Frontal cortex (tissue), 4 donors: ENCODE results near the gene MED9. TPM values are rescaled to one million over a fixed set of nuclear protein-coding genes. Genes with fewer than 3 reads are reported as not detected.
A peak's percentile ranks its signal among the peaks of the same experiment; 100 is the strongest.

Experiments used
- DNase-seq, 2 donors: peaks; one replicate each; pipeline ENCODE4 v3.0.0; 2012; ENCODE audit warnings: low spot score in 2 of 2
- FAIRE-seq: peaks from 2 replicates; lab custom pipeline; 2012; peaks lifted over from hg19 to GRCh38; lab: Jason Lieb, UNC
- total RNA-seq: library from RNA; depleted of rRNA; stranded (reverse); fragments of >200 nt; gene quantifications from one replicate; pipeline ENCODE4 v1.2.3, GENCODE V29; 2014
- donor health status: control.
- donor health status: control.
- donor health status: control.

Gene MED9
- total RNA-seq, 1 donor from 2014 or later, result 12.6 TPM

- FAIRE-seq (no peak), DNase-seq (no peak)
Observed at GRCh38 chr17:17499402-17500145, 22.8 kb downstream of the MED9 start.

- FAIRE-seq (no peak), DNase-seq (no peak)
Observed at GRCh38 chr17:17500999-17501605, 24.3 kb downstream of the MED9 start.

- FAIRE-seq (no peak), DNase-seq (no peak)
Observed at GRCh38 chr17:17502741-17503565, 26.2 kb downstream of the MED9 start.

- FAIRE-seq (no peak), DNase-seq (peak; percentile 56 to 76)
Observed at GRCh38 chr17:17503566-17504130, 26.8 kb downstream of the MED9 start.

- DNase-seq (no peak), FAIRE-seq (no peak)
Observed at GRCh38 chr17:17504341-17505140, 27.7 kb downstream of the MED9 start.

GRCh38 chr17:17505151-17505550 lies 28.4 kb downstream of the MED9 start:
- DNase-seq (no peak), FAIRE-seq (no peak)

GRCh38 chr17:17505610-17506171 lies 28.9 kb downstream of the MED9 start:
- no peak for DNase-seq

GRCh38 chr17:17506181-17506741 lies 29.5 kb downstream of the MED9 start:
- DNase-seq, result peak; percentile 56 to 59
- no peak for FAIRE-seq

More at GRCh38 chr17:17505610-17506171, 28.9 kb downstream of the MED9 start:
- FAIRE-seq, result no peak

GRCh38 chr17:17506893-17507464 lies 30.2 kb downstream of the MED9 start:
- peak in 1 of 2 donors; percentile 74 for DNase-seq

GRCh38 chr17:17507465-17508011 lies 30.7 kb downstream of the MED9 start:
- FAIRE-seq (no peak), DNase-seq (no peak)

More at GRCh38 chr17:17506893-17507464, 30.2 kb downstream of the MED9 start:
- no peak for FAIRE-seq

- DNase-seq (no peak), FAIRE-seq (no peak)
Observed at GRCh38 chr17:17508019-17508535, 31.3 kb downstream of the MED9 start.

GRCh38 chr17:17508646-17509591 lies 32.1 kb downstream of the MED9 start:
- FAIRE-seq, result no peak
- no peak for DNase-seq

GRCh38 chr17:17509601-17510425 lies 33.0 kb downstream of the MED9 start:
- no peak for FAIRE-seq

GRCh38 chr17:17510456-17511292 lies 33.9 kb downstream of the MED9 start:
- DNase-seq, result no peak

More at GRCh38 chr17:17509601-17510425, 33.0 kb downstream of the MED9 start:
- DNase-seq, result no peak

GRCh38 chr17:17511293-17511741 lies 34.5 kb downstream of the MED9 start:
- FAIRE-seq, result no peak

More at GRCh38 chr17:17510456-17511292, 33.9 kb downstream of the MED9 start:
- no peak for FAIRE-seq

More at GRCh38 chr17:17511293-17511741, 34.5 kb downstream of the MED9 start:
- no peak for DNase-seq
